ENCODE data around the gene SLC44A4. TPM values are rescaled to one million over a fixed set of nuclear protein-coding genes. Genes with fewer than 3 reads are reported as not detected.

The SLC44A4 gene
- total and polyA plus RNA-seq, 9 of the 15 experiments (the other 6 are each of a cell fraction or from before 2014, with no cell fraction given): 7.9 to 18.6 (median 11.2) TPM

DNA sequence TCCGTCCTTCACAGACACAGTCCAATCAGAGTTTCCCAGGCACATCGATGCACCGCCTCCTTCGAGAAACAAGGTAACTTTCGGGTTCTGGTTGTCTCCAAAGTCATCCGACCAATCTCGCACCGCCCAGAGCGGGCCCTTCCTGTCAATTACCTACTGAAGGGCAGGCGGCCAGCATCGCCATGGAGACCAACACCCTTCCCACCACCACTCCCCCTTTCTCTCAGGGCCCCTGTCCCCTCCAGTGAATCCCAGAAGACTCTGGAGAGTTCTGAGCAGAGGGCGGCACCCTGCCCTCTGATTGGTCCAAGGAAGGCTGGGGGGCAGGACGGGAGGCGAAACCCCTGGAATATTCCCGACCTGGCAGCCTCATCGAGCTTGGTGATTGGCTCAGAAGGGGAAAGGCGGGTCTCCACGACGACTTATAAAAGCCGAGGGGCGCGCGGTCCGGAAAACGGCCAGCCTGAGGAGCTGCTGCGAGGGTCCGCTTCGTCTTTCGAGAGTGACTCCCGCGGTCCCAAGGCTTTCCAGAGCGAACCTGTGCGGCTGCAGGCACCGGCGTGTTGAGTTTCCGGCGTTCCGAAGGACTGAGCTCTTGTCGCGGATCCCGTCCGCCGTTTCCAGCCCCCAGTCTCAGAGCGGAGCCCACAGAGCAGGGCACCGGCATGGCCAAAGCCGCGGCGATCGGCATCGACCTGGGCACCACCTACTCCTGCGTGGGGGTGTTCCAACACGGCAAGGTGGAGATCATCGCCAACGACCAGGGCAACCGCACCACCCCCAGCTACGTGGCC is 51.3 kb downstream of the SLC44A4 start, which contains the start of gene HSPA1B (continued):
- TF ChIP-seq ZNF57 (CRISPR knock-in tag; IDR thresholded peaks at IDR 0.05) (peak; percentile 79; the same call in 1 of the 2 replicates), ZNF444 (CRISPR knock-in tag; IDR thresholded peaks at IDR 0.05) (no peak), ZNF174 (CRISPR knock-in tag; IDR thresholded peaks at IDR 0.05) (peak; percentile 69; the same call in 1 of the 2 replicates), NRF1 (conservative IDR thresholded peaks at IDR 0.05 in 1 of 2, IDR thresholded peaks at IDR 0.05 in 1 of 2) (peak; percentile 88 to 90), SETDB1 (IDR thresholded peaks at IDR 0.05; ENCODE audit: low read length) (no peak), ZNF282 (CRISPR knock-in tag; IDR thresholded peaks at IDR 0.05) (no peak), TFE3 (CRISPR knock-in tag; IDR thresholded peaks at IDR 0.05) (peak; percentile 43; the same call in 1 of the 2 replicates), CEBPB (tag; IDR thresholded peaks at IDR 0.05) (no peak), ZBTB1 (CRISPR knock-in tag; IDR thresholded peaks at IDR 0.05; ENCODE audit: borderline replicate concordance, low read depth) (peak; percentile 10), PTTG1 (tag; IDR thresholded peaks at IDR 0.05; ENCODE audit: low read depth) (no peak), NCOA2 (IDR thresholded peaks at IDR 0.05; ENCODE audit: partially characterized antibody in 2 of 2) (no peak), ZNF766 (CRISPR knock-in tag; conservative IDR thresholded peaks at IDR 0.05) (no peak), ATF2 (CRISPR knock-in tag; IDR thresholded peaks at IDR 0.05) (no peak), ZNF785 (CRISPR knock-in tag; IDR thresholded peaks at IDR 0.05) (0 out of 2 replicates have a peak, but pooled peaks have one; percentile 21), LCOR (CRISPR knock-in tag; IDR thresholded peaks at IDR 0.05) (peak; percentile 99), CREM (IDR thresholded peaks at IDR 0.05; ENCODE audit: low read depth) (peak; percentile 74), ZNF124 (CRISPR knock-in tag; IDR thresholded peaks at IDR 0.05) (no peak), C11orf30 (IDR thresholded peaks at IDR 0.05; ENCODE audit: low read depth) (no peak), MYNN (IDR thresholded peaks at IDR 0.05) (peak; percentile 22; the same call in 1 of the 2 replicates), MYNN (CRISPR knock-in tag; IDR thresholded peaks at IDR 0.05) (no peak), ZNF445 (CRISPR knock-in tag; IDR thresholded peaks at IDR 0.05; ENCODE audit: low read depth) (no peak), TAF15 (IDR thresholded peaks at IDR 0.05; ENCODE audit: low read depth, low read length) (no peak), ZNF551 (CRISPR knock-in tag; IDR thresholded peaks at IDR 0.05) (no peak), POLR3G (IDR thresholded peaks at IDR 0.05; ENCODE audit: extremely low read depth, insufficient read length, insufficient replicate concordance) (no peak)
- TF ChIP-seq, protein P1, sequence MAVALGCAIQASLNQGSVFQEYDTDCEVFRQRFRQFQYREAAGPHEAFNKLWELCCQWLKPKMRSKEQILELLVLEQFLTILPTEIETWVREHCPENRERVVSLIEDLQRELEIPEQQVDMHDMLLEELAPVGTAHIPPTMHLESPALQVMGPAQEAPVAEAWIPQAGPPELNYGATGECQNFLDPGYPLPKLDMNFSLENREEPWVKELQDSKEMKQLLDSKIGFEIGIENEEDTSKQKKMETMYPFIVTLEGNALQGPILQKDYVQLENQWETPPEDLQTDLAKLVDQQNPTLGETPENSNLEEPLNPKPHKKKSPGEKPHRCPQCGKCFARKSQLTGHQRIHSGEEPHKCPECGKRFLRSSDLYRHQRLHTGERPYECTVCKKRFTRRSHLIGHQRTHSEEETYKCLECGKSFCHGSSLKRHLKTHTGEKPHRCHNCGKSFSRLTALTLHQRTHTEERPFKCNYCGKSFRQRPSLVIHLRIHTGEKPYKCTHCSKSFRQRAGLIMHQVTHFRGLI (CRISPR knock-in tag; IDR thresholded peaks at IDR 0.05): no peak
